ENCODE results near the gene ARL15. TPM values are rescaled to one million over a fixed set of nuclear protein-coding genes. Genes with fewer than 3 reads are reported as not detected.

Gene ARL15
- total and polyA plus RNA-seq, 2 donors (not counting 1 experiment from before 2014, with no cell fraction given): 5.8 to 20.5 TPM

GRCh38 chr5:54108136-54108535 lies 202.2 kb downstream of the ARL15 start:
- no peaks in the 10 kb centered on the region for H3K9me3 Mint-ChIP-seq (ENCODE audit: insufficient read depth)
- ATAC-seq (ENCODE audit: low read depth) (no peak), DNase-seq (no peak)
- Histone ChIP-seq H3K4me3 (ENCODE audit: control extremely low read depth in 1 of 5, extremely low read depth in 1 of 5, insufficient read depth in 1 of 5, low read depth in 2 of 5, low read length in 4 of 5) (no peak overlapping the region), H3K27ac (ENCODE audit: low read length in 2 of 2) (no peak overlapping the region), H3K27me3 (replicated peaks in 1 of 4; ENCODE audit: control extremely low read depth in 1 of 4, control insufficient read depth in 3 of 4, insufficient read depth in 4 of 4, low read length in 3 of 4) (no peaks in the 10 kb centered on the region), H3K79me2 (ENCODE audit: control insufficient read depth, insufficient read depth, low read length) (no peaks in the 10 kb centered on the region), H4K20me1 (ENCODE audit: control insufficient read depth, insufficient read depth, low read length, poor library complexity, severe bottlenecking) (no peaks in the 10 kb centered on the region), H3K4me1 (ENCODE audit: control insufficient read depth in 2 of 2, insufficient read depth in 2 of 2, low read length in 2 of 2) (no peaks in the 10 kb centered on the region), H3K4me2 (replicated peaks; ENCODE audit: low read depth, low read length, poor library complexity, severe bottlenecking) (no peak overlapping the region), H2AFZ (ENCODE audit: insufficient read depth, low read depth, low read length, poor library complexity, severe bottlenecking) (no peak overlapping the region), H3K9ac (ENCODE audit: low read length) (no peak overlapping the region), H3K36me3 (replicated peaks in 1 of 2; ENCODE audit: control extremely low read depth in 1 of 2, control insufficient read depth in 1 of 2, extremely low read depth in 1 of 2, insufficient read depth in 2 of 2, low read length in 1 of 2) (peaks cover 1 to 5% of the 10 kb centered on the region in 2 experiments), H3K9me3 (ENCODE audit: control extremely low read depth in 1 of 3, control insufficient read depth in 2 of 3, insufficient read depth in 1 of 3, low read length in 2 of 3) (no peaks in the 10 kb centered on the region)
- WGBS (ENCODE audit: insufficient coverage): no CpG with 5 or more reads among the region's 3 CpGs
- intact Hi-C loops (cut with micrococcal nuclease): no loop called here
- no peaks in the 10 kb centered on the region for H3K27me3 Mint-ChIP-seq
- TF ChIP-seq EZH2 (IDR thresholded peaks at IDR 0.05; ENCODE audit: borderline replicate concordance, insufficient read depth, low read depth, low read length, poor library complexity, severe bottlenecking) (no peak), CTCF (IDR thresholded peaks at IDR 0.05) (no peak)
- ChIA-PET CTCF (no interaction called here), POLR2A (no interaction called here)
- H3K4me3 Mint-ChIP-seq: no peak overlapping the region
- no peaks in the 10 kb centered on the region for H3K4me1 Mint-ChIP-seq
- no peak overlapping the region for H3K27ac Mint-ChIP-seq

- CTCF ChIA-PET: no interaction called here
- H3K4me1 Mint-ChIP-seq: no peaks in the 10 kb centered on the region
Observed at GRCh38 chr5:54103871-54104270, 206.5 kb downstream of the ARL15 start.

More at GRCh38 chr5:54103871-54104270, 206.5 kb downstream of the ARL15 start:
- no peaks in the 10 kb centered on the region for H3K27me3 Mint-ChIP-seq
- H4K20me1 ChIP-seq (ENCODE audit: control insufficient read depth, insufficient read depth, low read length, poor library complexity, severe bottlenecking): no peaks in the 10 kb centered on the region
- no peaks in the 10 kb centered on the region for H3K9me3 ChIP-seq (ENCODE audit: control extremely low read depth in 1 of 3, control insufficient read depth in 2 of 3, insufficient read depth in 1 of 3, low read length in 2 of 3)
- no peak overlapping the region for H2AFZ ChIP-seq (ENCODE audit: insufficient read depth, low read depth, low read length, poor library complexity, severe bottlenecking)
- H3K9ac ChIP-seq (ENCODE audit: low read length): no peak overlapping the region
- no peak overlapping the region for H3K4me3 ChIP-seq (ENCODE audit: control extremely low read depth in 1 of 5, extremely low read depth in 1 of 5, insufficient read depth in 1 of 5, low read depth in 2 of 5, low read length in 4 of 5)
- intact Hi-C loops (cut with micrococcal nuclease): no loop called here
- ATAC-seq (ENCODE audit: low read depth) (no peak), DNase-seq (no peak)
- H3K4me2 ChIP-seq (replicated peaks; ENCODE audit: low read depth, low read length, poor library complexity, severe bottlenecking): no peak overlapping the region
- TF ChIP-seq CTCF (IDR thresholded peaks at IDR 0.05): no peak
- H3K9me3 Mint-ChIP-seq (ENCODE audit: insufficient read depth): no peaks in the 10 kb centered on the region
- no peaks in the 10 kb centered on the region for H3K4me1 ChIP-seq (ENCODE audit: control insufficient read depth in 2 of 2, insufficient read depth in 2 of 2, low read length in 2 of 2)
- 88% methylated on average over 1 of the region's 1 CpG for WGBS (ENCODE audit: insufficient coverage)
- H3K27me3 ChIP-seq (replicated peaks in 1 of 4; ENCODE audit: control extremely low read depth in 1 of 4, control insufficient read depth in 3 of 4, insufficient read depth in 4 of 4, low read length in 3 of 4): no peaks in the 10 kb centered on the region
- H3K27ac ChIP-seq (ENCODE audit: low read length in 2 of 2): no peak overlapping the region
- H3K4me3 Mint-ChIP-seq: no peak overlapping the region
- H3K27ac Mint-ChIP-seq: no peak overlapping the region
- H3K79me2 ChIP-seq (ENCODE audit: control insufficient read depth, insufficient read depth, low read length): no peaks in the 10 kb centered on the region
- POLR2A ChIA-PET: no interaction called here
- no peaks in the 10 kb centered on the region for H3K36me3 ChIP-seq (replicated peaks in 1 of 2; ENCODE audit: control extremely low read depth in 1 of 2, control insufficient read depth in 1 of 2, extremely low read depth in 1 of 2, insufficient read depth in 2 of 2, low read length in 1 of 2)

All from B cell (primary cell).